HG02973 (cell line): Measurements from ENCODE around the gene FFAR3.
A peak's percentile ranks its signal among the peaks of the same experiment; 100 is the strongest.

Experiments used
- ATAC-seq: cut with Tn5 transposase; IDR thresholded peaks from one replicate; pipeline ENCODE4 v1.9.1; 2021; ENCODE audit warnings: moderate library complexity; ENCODE audit not compliant: unreplicated experiment

Gene FFAR3

GRCh38 chr19:35330475-35330874 lies 27.8 kb upstream of the FFAR3 start:
- ATAC-seq, result no peak

GRCh38 chr19:35331551-35332214 lies 26.6 kb upstream of the FFAR3 start:
- no peak for ATAC-seq

- no peak for ATAC-seq
These were observed 25.4 kb upstream of the FFAR3 start for GRCh38 chr19:35332817-35333216.

GRCh38 chr19:35334144-35334753 lies 24.0 kb upstream of the FFAR3 start:
- no peak for ATAC-seq

GRCh38 chr19:35336166-35336955 lies 21.9 kb upstream of the FFAR3 start:
- no peak for ATAC-seq

GRCh38 chr19:35337097-35337983 lies 20.9 kb upstream of the FFAR3 start:
- no peak for ATAC-seq

GRCh38 chr19:35337984-35338296 lies 20.3 kb upstream of the FFAR3 start:
- ATAC-seq, result no peak

GRCh38 chr19:35340431-35340830 lies 17.8 kb upstream of the FFAR3 start:
- ATAC-seq, result no peak

GRCh38 chr19:35341006-35341405 lies 17.3 kb upstream of the FFAR3 start:
- ATAC-seq, result no peak

GRCh38 chr19:35341565-35342225 lies 16.6 kb upstream of the FFAR3 start:
- no peak for ATAC-seq

- ATAC-seq, result no peak
These were observed 15.8 kb upstream of the FFAR3 start for GRCh38 chr19:35342430-35342829.

- ATAC-seq, result no peak
These were observed 13.7 kb upstream of the FFAR3 start for GRCh38 chr19:35344511-35345031.

- ATAC-seq, result no peak
These were observed 12.6 kb upstream of the FFAR3 start for GRCh38 chr19:35345671-35346111.

- ATAC-seq, result peak; percentile 21
These were observed 11.8 kb upstream of the FFAR3 start for GRCh38 chr19:35346193-35347052.

GRCh38 chr19:35347171-35347929 lies 10.9 kb upstream of the FFAR3 start, which contains the start of gene FFAR1:
Gene FFAR1, plus strand, starts transcription at chr19:35347902. Its CDS starts 3,650 bp downstream, at chr19:35351552.
- ATAC-seq, result peak; percentile 57

- no peak for ATAC-seq
These were observed 10.3 kb upstream of the FFAR3 start for GRCh38 chr19:35347930-35348298.

- ATAC-seq, result no peak
These were observed 9.2 kb upstream of the FFAR3 start for GRCh38 chr19:35348911-35349611.
